Mammary epithelial cell (primary cell): ENCODE measurements around the gene OR2Y1.

Source experiments
- EZH2 ChIP-seq: IDR thresholded peaks from 2 replicates; pipeline ENCODE4 v1.6.1; 2012; ENCODE audit warnings: low read length, inconsistent platforms, borderline replicate concordance
- TF ChIP-seq, protein P1 (sequence below), 2 donors: IDR thresholded peaks in 1 of 2; conservative IDR thresholded peaks in 1 of 2; 2 replicates each; pipeline ENCODE4 v1.5.1; 2011 to 2012; ENCODE audit warnings: inconsistent platforms in 2 of 2, low read length in 2 of 2, mild to moderate bottlenecking in 2 of 2, control low read depth in 1 of 2, low read depth in 1 of 2; ENCODE audit not compliant: insufficient read depth in 1 of 2; ENCODE audit errors: extremely low read depth in 1 of 2

DNA sequence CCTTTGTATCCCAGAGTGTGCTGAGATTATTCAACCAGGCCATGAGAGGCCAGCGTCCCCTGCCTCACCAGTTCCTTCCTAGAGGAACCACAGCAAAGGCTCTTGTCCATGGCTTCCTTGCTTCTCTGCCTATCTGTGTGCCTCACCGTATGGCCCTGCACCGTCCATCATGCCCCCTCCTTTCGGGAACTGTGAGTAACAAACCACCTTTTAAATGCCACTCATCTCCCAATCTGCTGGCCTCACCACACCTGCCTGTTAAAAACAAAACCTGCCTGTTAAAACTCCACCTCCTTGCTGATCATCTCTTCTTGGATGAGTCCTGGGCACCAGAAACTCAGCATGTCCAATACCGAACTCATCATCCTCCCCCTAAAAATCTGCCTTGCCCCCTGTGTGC is 4.4 kb upstream of the OR2Y1 start:
- TF ChIP-seq EZH2: no peak
- TF ChIP-seq, protein P1, sequence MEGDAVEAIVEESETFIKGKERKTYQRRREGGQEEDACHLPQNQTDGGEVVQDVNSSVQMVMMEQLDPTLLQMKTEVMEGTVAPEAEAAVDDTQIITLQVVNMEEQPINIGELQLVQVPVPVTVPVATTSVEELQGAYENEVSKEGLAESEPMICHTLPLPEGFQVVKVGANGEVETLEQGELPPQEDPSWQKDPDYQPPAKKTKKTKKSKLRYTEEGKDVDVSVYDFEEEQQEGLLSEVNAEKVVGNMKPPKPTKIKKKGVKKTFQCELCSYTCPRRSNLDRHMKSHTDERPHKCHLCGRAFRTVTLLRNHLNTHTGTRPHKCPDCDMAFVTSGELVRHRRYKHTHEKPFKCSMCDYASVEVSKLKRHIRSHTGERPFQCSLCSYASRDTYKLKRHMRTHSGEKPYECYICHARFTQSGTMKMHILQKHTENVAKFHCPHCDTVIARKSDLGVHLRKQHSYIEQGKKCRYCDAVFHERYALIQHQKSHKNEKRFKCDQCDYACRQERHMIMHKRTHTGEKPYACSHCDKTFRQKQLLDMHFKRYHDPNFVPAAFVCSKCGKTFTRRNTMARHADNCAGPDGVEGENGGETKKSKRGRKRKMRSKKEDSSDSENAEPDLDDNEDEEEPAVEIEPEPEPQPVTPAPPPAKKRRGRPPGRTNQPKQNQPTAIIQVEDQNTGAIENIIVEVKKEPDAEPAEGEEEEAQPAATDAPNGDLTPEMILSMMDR (conservative IDR thresholded peaks at IDR 0.05 in 1 of 2, IDR thresholded peaks at IDR 0.05 in 1 of 2; ENCODE audit: extremely low read depth in 1 of 2, insufficient read depth in 1 of 2, low read depth in 1 of 2, low read length in 2 of 2): no peak
